ENCODE results near the gene PABPC3. TPM values are rescaled to one million over a fixed set of nuclear protein-coding genes. Genes with fewer than 3 reads are reported as not detected.

Gene PABPC3
- total RNA-seq, 1 donor = 0.54 TPM

Small RNAs within 50 kb of the gene (small RNA-seq; reads per million reads assigned to genes)
- gene AL359757.2 = not detected

Other genes with a start within 250 kb of the PABPC3 start
- under 0.01 TPM for gene AMER2, start 76.2 kb downstream of the PABPC3 start, total RNA-seq
- gene MTMR6, start 191.4 kb downstream of the PABPC3 start, total RNA-seq = 6.2 TPM
- gene NUP58, start 205.5 kb downstream of the PABPC3 start, total RNA-seq = 44.2 TPM